ENCODE data around the gene APPL2.
"Not testable (repeated sequence)": the region's sequence is repeated elsewhere in the genome, so short reads cannot be mapped to it uniquely, and the experiment has no call there.

The APPL2 gene

DNA sequence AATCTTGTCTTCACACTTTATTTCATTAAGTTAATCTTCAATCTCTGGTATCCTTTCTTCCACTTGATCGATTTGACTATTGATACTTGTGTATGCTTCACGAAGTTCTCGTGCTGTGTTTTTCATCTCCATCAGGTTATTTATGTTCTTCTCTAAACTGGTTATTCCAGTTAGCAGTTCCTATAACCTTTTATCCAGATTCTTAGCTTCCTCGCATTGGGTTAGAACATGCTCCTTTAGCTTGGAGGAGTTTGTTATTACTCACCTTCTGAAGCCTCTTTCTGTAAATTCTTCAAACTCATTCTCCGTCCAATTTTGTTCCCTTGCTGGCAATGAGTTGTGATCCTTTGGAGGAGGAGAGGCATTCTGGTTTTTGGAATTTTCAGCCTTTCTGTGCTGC, 52.0 kb downstream of the APPL2 start:
- not testable (repeated sequence) for DNase-seq

DNA sequence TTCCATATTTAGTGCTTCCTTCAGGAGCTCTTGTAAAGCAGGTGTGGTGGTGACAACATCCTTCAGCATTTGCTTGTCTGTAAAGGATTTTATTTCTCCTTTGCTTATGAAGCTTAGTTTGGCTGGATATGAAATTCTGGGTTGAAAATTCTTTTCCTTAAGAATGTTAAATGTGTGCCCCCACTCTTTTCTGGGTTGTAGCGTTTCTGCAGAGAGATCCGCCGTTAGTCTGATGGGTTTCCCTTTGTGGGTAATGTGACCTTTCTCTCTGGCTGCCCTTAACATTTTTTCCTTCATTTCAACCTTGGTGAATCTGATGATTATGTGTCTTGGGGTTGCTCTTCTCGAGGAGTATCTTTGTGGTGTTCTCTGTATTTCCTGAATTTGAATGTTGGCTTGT, 52.6 kb downstream of the APPL2 start:
- DNase-seq, result not testable (repeated sequence)

DNA sequence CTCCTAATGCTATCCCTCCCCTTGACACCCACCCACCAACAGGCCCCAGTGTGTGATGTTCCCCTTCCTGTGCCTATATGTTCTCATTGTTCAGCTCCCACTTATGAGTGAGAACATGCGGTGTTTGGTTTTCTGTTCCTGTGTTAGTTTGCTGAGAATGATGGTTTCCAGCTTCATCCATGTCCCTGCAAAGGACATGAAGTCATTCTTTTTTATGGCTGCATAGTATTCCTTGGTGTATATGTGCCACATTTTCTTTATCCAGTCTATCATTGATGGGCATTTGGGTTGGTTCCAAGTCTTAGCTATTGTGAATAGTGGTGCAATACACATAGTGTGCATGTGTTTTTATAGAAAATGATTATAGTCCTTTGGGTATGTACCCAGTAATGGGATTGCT, 56.9 kb downstream of the APPL2 start:
- DNase-seq, result not testable (repeated sequence)

GRCh38 chr12:105177208-105177607, 58.8 kb downstream of the APPL2 start:
- DNase-seq, result no peak

DNA sequence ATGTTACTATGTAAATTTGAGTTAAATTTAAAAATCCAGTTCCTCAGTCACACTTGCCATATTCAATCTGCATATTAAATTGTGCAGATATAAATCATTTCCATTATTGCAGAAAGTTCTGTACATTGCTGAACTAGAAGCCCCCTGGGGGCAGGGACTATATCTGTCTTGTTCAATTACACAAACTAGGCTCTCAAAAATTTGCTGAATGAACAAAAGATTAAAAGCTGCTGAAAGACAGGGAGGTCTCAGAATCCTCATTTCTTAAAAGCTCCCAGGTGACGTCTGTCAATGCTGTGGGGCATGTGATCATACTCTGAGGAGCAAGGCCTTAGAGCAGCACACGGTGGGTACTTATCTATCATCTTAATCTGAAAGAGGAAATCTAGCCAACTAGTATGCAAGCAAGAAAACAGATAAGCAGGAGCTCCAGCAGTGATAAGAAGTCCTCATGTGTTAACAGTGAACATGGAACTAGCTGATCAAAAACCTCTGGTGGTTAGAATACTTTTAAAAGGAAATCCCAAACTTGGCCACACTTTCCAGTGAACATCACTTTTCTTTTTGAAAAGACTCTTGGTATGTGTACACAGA, 60.5 kb downstream of the APPL2 start:
- no peak for DNase-seq

- no peak for DNase-seq
Measured at GRCh38 chr12:105171691-105172436, 64.1 kb downstream of the APPL2 start.

GRCh38 chr12:105170139-105170538, 65.8 kb downstream of the APPL2 start:
- no peak for DNase-seq

- DNase-seq, result no peak
Measured at GRCh38 chr12:105168006-105168405, 68.0 kb downstream of the APPL2 start.

DNA sequence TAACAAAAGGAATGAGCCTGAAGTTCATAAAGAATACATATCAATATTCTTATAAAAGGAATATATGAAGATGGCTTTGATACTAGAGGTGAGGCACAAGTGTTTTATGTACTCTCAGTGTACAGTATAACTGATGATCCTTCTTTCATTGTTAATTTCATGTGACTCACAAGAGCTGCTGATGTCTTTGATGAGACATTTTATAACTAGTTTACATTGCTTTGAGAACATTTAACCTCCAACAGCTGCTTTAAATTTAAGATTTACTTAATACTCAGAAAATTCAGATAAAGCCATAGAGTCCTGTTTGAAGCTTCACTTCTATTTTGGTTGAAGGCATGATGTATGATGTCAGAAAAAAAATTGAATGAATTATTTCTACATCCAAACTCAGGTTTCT, 68.6 kb downstream of the APPL2 start:
- no peak for DNase-seq

DNA sequence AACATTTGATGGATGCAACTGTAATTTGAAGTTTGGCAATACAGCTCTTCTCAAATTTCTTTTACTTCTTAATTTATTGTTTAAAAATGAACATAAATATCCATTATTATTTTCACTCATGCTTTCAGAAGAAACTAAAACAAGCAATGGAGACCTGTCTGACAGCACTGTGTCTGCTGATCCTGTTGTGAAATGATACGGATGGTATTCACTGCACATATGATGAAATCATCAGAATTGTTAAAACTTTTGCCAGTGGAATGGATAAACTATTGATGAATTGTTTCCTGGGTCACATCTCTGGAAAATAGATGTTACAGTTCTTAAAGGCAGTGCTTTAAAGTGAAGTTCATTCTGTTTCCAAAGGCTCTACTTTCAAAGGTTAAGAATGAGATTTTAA, 69.2 kb downstream of the APPL2 start:
- DNase-seq, result no peak

GRCh38 chr12:105164068-105164467, 71.9 kb downstream of the APPL2 start:
- no peak for DNase-seq

DNA sequence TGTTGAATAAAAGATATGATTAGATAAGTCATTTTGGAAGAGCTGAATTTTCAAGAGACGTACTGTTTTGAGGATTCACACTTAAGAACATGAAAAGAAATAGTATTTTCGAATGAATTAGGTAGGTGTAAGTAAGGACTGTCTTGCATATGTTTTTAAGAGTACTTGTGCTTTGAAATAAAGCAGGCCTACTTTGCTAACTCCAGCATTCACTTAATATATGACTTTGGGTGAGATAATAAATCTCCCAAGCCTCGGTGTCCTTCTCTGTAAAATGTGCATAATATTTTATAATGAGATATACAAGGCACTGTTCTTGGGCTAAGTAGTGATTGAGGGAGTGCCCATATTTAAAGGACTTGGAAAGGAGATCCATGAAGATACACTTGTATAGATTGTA, 73.8 kb downstream of the APPL2 start:
- no peak for DNase-seq

DNA sequence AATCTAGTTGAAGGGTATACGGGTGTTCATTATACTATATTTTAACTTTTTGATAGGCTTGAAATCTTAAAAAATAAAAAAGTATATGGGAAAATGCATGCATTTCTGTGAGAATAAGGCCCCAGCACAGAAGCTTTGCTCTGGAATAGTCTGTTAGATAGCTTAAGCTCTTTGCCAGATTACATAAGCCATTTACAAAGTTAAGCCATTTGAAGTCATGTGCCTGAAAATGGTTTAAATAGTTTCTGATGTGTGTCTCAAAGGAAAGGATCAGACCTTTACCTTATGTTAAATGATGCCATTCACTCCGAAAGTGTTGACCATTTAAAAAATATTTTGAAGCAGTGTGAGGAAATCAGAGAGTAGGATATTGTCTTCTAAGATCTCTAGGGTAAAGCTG, 77.1 kb downstream of the APPL2 start:
- DNase-seq, result no peak

DNA sequence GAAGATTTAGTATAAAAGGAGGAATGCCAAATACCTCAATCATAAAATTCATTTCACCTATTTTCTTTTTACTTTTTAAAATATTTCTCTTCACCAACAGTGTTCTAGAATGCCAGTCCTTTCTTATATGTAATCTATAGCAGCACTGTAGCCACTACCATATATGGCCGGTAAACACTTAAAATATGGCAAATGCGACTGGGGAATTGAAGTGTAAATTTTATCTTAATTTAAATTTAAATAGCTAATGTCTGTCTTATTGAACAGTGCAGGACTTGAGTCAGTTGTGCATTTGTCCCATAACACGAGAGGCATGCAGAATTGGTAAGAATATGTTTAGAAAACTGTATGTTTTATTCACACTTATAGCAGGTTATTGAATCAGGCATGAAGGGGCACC, 78.4 kb downstream of the APPL2 start:
- DNase-seq, result no peak

DNA sequence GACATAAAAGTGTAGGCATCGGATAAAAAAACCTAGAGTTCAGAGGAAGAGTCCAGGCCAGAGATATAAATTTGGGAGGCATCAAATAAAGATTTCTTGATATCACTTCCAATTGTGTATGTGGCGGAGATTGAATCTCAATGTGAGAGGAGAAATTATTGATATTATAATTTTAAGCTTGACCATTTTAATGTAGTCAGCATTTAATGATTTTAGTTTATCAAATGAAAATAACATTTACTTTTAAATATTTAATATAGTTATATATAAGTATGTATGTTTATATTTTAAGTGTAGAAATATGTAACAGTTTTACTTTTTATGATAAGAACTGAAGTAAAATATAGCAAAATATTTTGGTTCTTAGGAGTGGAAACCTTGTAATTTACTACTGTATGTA, 79.7 kb downstream of the APPL2 start:
- no peak for DNase-seq

DNA sequence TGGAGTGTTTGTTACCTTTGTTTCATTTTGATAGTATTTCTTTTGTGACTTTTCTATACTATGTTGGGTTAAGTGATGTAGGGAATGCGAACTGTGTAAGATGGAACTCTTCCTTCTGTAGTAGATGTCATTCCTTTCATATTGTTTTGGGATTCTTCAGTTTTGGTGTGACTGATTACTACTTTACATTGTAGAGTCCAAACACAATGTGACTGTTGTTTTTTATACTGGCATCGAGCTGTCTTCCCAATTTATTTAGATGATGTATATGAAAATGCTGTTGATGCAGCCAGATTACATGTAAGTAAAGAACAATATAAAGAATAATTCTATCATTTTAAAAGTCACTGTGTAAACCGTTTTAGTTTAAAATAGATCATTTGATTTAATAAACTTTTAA, 93.7 kb downstream of the APPL2 start:
- DNase-seq, result no peak

DNA sequence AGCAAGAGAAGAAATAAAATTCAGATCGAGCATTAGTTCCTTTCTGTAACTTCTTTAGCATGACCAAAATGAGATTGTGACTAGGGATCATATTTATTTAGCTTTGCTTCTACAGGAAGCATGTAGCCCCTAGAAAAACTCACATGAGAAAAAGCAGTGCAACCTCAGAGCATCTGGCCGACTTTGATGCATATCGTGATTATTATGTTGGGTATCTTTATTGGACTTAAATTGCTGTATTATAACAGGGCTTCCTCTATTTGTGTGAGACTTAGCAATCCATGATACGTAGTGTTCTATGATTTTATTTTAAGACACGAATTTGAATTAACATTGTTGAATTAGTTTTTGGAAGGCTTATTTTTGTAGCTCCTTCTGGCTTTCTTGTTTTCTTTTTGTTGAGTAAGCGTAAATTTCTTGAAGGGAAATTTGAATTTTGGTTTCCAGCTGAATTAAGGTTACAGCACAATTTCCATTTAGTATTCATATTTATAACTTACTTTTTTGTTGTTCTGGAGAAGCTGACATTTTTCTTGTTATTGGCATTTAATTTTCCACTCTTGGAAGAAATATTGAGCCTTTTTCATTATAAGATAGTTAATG, 94.6 kb downstream of the APPL2 start:
- DNase-seq, result no peak

DNA sequence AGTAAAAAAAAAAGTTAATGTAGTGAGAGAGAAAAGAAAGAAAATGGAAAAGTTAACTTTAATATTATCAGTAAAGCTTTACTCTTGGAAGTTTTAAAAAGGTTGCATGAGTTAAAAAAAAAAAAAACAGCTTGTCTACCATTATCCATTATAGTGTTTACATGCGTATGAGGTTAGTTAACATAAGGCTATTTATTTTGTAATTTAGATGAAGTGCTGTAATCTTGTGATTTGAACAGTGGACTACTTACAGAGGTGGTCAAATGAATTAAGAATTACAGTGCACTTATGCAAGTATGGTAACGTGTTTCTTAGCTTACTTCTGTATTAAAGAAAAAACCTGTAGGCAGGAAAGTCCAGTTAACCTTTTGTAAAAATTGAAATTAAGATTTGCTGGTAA, 97.7 kb downstream of the APPL2 start:
- DNase-seq, result no peak
